Kidney (tissue), 14 donors: ENCODE data around the gene ALOX12B. TPM values are rescaled to one million over a fixed set of nuclear protein-coding genes. Genes with fewer than 3 reads are reported as not detected.

Experiments
- DNase-seq, 5 donors: peaks; one replicate each; pipeline ENCODE4 v3.0.0-alpha.2; 2013 to 2020
- FAIRE-seq: peaks from 2 replicates; lab custom pipeline; 2012; peaks lifted over from hg19 to GRCh38; lab: Jason Lieb, UNC
- H3K27ac ChIP-seq, 2 donors: one replicate each; pipeline ENCODE4 v1.7.0; 2013; ENCODE audit warnings: low read depth in 2 of 2, low read length in 2 of 2, inconsistent platforms in 1 of 2
- H3K27me3 ChIP-seq: one replicate; pipeline ENCODE4 v1.7.1; 2013; ENCODE audit warnings: low read length, inconsistent platforms; ENCODE audit not compliant: control insufficient read depth, insufficient read depth
- H3K36me3 ChIP-seq, 3 donors: one replicate each; pipeline versions ENCODE4 v1.7.0 to v1.7.1; 2013; ENCODE audit warnings: low read length in 3 of 3, control low read depth in 1 of 3, inconsistent platforms in 1 of 3; ENCODE audit not compliant: insufficient read depth in 3 of 3, control insufficient read depth in 2 of 3
- H3K4me1 ChIP-seq, 3 donors: one replicate each; pipeline versions ENCODE4 v1.7.0 to v1.7.1; 2013; ENCODE audit warnings: low read length in 3 of 3, inconsistent platforms in 1 of 3, low read depth in 1 of 3; ENCODE audit not compliant: control insufficient read depth in 2 of 3, insufficient read depth in 2 of 3
- H3K4me3 ChIP-seq, 3 donors: one replicate each; pipeline versions ENCODE4 v1.7.0 to v1.8.1; 2013; ENCODE audit warnings: low read length in 3 of 3, control low read depth in 1 of 3, inconsistent platforms in 1 of 3
- H3K9ac ChIP-seq, 3 donors: one replicate each; pipeline versions ENCODE4 v1.7.0 to v1.7.1; 2013; ENCODE audit warnings: low read length in 3 of 3, control low read depth in 1 of 3, inconsistent platforms in 1 of 3
- H3K9me3 ChIP-seq, 3 donors: one replicate each; pipeline versions ENCODE4 v1.7.0 to v1.7.1; 2013; ENCODE audit warnings: low read length in 3 of 3, control low read depth in 1 of 3, inconsistent platforms in 1 of 3; ENCODE audit not compliant: control insufficient read depth in 2 of 3, insufficient read depth in 1 of 3
- CTCF ChIP-seq: IDR thresholded peaks from 3 replicates; pipeline ENCODE4 v1.5.1; 2012; ENCODE audit warnings: mild to moderate bottlenecking, moderate library complexity, borderline replicate concordance; ENCODE audit not compliant: insufficient read depth; ENCODE audit errors: extremely low read depth
- intact Hi-C: fragments of 100-400 bp; cut with DNase I; formaldehyde crosslinking; loops from one replicate; pipeline ENCODE4 v1.11.1; 2022
- polyA plus RNA-seq: library from polyadenylated mRNA; stranded (reverse); fragments of 350-450 nt; fragmentation: Illumina TruSeq; extraction: RNeasy Lipid Tissue Mini Kit (QIAGEN cat#74804); gene quantifications from one replicate; pipeline ENCODE4 v1.2.3, GENCODE V29; 2014; ENCODE audit warnings: low read depth, low replicate concordance; ENCODE audit not compliant: insufficient read depth
- total RNA-seq: library from RNA; stranded (reverse); fragmentation: NEBNext Ultra II Directional; extraction: Animal tissue kit (Norgen Biotek cat#: 25700); gene quantifications from one replicate; pipeline ENCODE4 v1.2.1, GENCODE V29; 2021
- donor health status: control.
- donor health status: control.
- donor health status: control.
- donor health status: control.
- donor health status: control.
- donor health status: DM: yes; HTN: yes; CAD: no.
- donor health status: Normal renal cell carcinoma (clear cell type).

Gene ALOX12B
- total and polyA plus RNA-seq, 2 donors from 2014 or later, result not detected

- Histone ChIP-seq H3K36me3 (no peaks in the 10 kb centered on the region), H3K4me3 (no peak within 1 kb of the TSS), H3K4me1 (no peaks in the 10 kb centered on the region), H3K27ac (no peak within 1 kb of the TSS), H3K27me3 (no peaks in the 10 kb centered on the region), H3K9me3 (no peaks in the 10 kb centered on the region), H3K9ac (no peak within 1 kb of the TSS)
- DNase-seq (peak in 4 of 5 donors; percentile 65 to 76 (median 72)), FAIRE-seq (no peak)
- intact Hi-C loops, result no loop called here
- TF ChIP-seq CTCF, result no peak
Observed at GRCh38 chr17:8038954-8039610, 48.4 kb downstream of the ALOX12B start, which contains the start of gene ALOX15B. TSS of gene ALOX15B (plus strand) at chr17:8039059. CDS start at chr17:8039156, 97 bp downstream.

- DNase-seq, result no peak
- Histone ChIP-seq H3K9ac (no peak overlapping the region), H3K4me1 (no peaks in the 10 kb centered on the region), H3K9me3 (no peaks in the 10 kb centered on the region), H3K27ac (no peak overlapping the region), H3K27me3 (no peaks in the 10 kb centered on the region), H3K4me3 (no peak overlapping the region), H3K36me3 (no peaks in the 10 kb centered on the region)
- TF ChIP-seq CTCF, result no peak
- intact Hi-C loops, result no loop called here
- FAIRE-seq, result no peak
Observed at GRCh38 chr17:8032442-8032841, 55.1 kb downstream of the ALOX12B start.

- H3K9ac ChIP-seq, result no peak overlapping the region
- no peaks in the 10 kb centered on the region for H3K27me3 ChIP-seq
- no peak for TF ChIP-seq CTCF
- DNase-seq (no peak), FAIRE-seq (no peak)
- intact Hi-C loops, result no loop called here
- no peaks in the 10 kb centered on the region for H3K9me3 ChIP-seq
- no peak overlapping the region for H3K4me3 ChIP-seq
- H3K4me1 ChIP-seq, result no peaks in the 10 kb centered on the region
- no peak overlapping the region for H3K27ac ChIP-seq
- H3K36me3 ChIP-seq, result no peaks in the 10 kb centered on the region
Observed at GRCh38 chr17:8031950-8032349, 55.6 kb downstream of the ALOX12B start.
